Measurements from ENCODE around the gene ENOX1.
A peak's percentile ranks its signal among the peaks of the same experiment; 100 is the strongest.

Gene ENOX1

DNA sequence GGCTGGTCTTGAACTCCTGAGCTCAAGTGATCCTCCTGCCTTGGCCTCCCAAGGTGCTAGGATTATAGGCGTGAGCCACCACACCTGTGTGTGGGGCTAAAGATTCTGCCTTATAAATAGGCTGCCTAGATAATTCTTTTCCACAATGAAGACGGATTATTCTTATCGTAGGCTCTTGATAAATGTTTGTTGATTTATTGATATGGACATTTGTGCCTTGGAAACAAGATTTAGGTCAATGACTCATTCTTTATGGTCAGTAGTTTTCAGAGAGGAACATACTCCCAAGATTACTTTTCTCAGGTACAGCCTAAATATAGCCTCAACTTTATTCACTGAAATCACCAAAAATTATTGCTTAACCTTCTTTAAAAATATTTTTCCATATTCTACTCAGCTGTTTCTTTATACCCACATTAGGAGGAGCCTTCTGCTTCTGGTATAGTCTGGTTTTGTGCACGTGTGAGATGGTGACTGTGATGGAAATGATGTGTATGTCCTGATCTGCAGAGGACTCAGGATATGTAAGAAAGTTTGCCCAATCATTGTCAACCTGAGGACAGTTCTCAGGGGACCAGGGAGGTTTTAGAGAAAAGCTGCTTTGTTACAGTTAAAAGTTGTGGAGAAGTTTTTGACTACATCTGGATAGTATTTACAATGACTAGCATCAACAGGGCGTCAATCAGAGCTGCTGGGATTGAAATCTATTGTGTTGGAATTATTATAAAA lies 554.5 kb downstream of the ENOX1 start:
- no peak for DNase-seq

DNA sequence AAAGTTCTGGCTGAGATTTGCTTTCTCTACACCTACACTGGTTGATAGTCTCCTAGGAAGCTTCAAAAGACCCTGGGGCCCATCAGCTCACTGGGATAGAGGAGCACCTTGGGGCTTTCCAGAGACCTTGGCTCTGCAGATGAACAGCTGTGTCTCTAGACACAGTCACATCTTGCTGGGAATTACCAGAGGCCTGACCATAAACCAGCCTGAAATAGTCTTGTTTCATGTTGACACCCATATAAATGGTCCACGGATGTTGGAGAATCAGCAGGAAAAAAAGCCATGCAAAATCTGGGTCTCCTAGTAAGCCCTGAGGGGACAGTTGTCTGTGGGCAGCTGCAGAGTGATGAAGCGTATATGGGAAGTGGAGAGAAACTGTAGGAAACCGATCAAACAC lies 555.8 kb downstream of the ENOX1 start:
- DNase-seq = no peak

- no peak for DNase-seq
These were observed 557.3 kb downstream of the ENOX1 start for GRCh38 chr13:43229506-43229905.

DNA sequence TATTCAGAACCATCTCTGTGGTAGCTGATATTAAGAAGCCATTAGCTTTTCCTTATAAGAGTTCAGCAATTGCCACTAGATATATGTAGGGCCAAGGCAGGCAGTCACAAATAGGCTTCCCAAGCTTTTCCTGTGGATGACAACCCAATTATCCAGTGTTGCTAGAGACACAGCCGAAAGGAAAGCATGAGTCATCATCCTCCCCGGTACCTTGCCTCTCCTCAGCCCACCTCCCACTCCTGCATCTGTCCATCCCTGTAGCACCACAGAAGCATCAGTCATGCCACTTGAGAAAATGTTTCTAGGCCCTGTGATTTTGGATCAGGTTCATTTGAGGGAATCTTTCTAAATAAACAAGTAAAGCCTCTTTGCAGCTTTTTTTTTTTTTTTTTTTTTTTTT lies 559.1 kb downstream of the ENOX1 start:
- no peak for DNase-seq

DNA sequence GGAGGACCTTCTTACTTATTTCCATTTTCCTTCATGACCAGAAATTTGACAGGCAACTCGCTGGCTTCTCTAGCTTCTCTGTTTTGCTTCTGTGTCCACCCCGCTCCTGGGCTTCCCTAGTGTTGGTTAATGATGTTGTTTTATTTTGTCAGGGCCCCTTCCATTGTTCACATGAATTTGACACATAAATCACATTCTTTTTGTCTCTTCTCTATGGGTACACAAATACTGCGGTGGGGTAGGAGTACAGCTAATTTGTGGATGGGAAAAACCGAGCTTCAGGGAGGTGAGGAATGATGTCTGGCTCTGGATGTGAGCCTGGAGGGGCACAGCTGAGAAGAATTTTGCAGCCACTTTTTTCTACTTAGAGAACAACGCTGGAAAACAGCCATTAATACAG lies 563.6 kb downstream of the ENOX1 start:
- no peak for DNase-seq

GRCh38 chr13:43222086-43222485 lies 564.7 kb downstream of the ENOX1 start:
- DNase-seq = no peak

- DNase-seq = no peak
These were observed 565.2 kb downstream of the ENOX1 start for GRCh38 chr13:43221611-43222010.

DNA sequence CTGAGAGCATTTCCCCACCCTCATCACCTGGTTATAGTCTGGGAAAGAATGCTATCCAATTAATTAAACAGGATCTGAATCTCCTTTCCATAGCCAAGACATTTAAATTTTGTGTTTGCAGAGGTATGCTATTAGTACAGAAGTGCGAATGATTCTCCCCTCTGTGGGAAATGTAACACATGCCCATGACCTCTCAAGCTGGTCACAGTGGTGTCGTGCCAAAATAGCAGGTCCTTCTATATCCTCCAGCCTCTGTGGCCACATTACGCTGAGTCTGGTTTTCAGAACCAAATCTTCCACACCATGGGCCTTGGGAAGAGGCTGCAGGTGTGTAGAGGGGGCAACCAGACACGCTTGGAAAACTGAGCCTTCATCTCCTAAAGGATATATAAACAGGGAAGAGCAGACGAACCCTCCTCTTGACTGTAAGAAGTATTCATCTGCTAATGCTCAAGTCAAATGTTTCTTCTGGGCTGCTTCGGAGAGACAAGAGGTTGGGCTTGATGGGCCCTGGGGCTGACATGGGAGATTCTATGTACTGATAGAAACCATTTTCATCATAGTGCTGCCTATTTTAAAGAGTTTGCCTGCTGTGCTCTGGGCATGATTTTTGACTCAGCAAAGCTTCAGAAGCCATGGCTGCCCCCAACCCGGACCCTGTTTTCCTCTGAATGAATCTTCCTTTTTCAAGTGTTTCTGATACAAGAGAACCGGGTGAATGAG lies 565.7 kb downstream of the ENOX1 start:
- no peak for DNase-seq

GRCh38 chr13:43214124-43214523 lies 572.6 kb downstream of the ENOX1 start:
- DNase-seq = no peak

DNA sequence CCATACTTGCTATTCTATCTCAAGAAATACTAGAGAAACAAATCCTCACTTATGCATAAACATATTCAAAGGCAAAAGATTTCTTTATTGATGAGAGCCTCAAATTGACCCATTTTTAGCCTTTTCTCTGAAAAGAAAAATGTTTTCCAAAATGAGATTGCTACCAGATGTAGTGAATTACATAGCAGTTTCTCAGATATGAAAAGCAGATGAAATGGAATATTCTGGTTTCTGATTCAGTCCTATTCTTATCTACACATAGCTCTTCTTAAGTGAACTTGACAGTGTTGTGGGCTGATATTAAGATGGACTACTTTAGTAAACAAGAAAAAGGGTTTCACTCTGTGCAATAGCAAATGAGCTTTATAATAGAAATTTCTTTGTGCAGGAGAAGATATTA lies 579.9 kb downstream of the ENOX1 start:
- no peak for DNase-seq

DNA sequence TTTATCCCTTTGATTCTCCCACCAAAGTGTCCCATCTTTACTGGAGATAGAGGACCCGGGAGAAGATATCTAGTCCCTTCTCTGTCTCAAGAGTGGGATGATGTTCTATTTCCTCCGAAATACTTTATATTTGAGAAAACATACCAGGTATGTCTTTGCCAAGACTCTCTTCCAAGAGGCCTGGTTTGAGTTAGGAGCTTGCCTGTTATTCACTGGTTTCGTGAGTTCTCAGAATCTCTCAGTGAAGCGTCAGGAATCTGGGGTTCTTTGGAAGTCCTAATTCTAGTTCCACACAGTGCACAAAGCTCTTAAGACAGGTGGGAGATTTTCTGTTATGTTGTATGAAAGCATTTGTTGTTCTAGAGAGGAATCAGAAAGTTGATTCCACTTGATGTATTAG lies 581.4 kb downstream of the ENOX1 start:
- DNase-seq = no peak

GRCh38 chr13:43204591-43204990 lies 582.2 kb downstream of the ENOX1 start:
- no peak for DNase-seq

GRCh38 chr13:43203781-43204180 lies 583.0 kb downstream of the ENOX1 start:
- DNase-seq = no peak

DNA sequence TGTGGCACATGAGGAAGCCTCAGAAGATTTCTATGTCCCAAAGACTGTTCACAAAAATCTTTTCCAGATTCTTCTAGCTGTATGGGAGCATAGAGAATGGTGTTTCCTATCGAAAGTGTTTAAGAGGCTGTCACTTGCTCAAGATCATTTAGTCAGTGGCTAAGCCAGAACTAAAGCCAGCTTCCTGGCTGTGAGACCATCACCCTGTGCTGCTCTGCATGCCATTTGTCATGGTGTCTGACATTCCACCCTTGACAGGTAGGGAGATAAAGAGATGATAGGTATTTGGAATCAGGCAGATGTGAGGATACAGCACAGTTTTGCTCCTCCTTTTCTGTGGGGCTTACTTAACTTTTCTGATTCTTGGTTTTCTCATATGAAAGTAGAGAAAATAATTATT lies 586.0 kb downstream of the ENOX1 start:
- no peak for DNase-seq

DNA sequence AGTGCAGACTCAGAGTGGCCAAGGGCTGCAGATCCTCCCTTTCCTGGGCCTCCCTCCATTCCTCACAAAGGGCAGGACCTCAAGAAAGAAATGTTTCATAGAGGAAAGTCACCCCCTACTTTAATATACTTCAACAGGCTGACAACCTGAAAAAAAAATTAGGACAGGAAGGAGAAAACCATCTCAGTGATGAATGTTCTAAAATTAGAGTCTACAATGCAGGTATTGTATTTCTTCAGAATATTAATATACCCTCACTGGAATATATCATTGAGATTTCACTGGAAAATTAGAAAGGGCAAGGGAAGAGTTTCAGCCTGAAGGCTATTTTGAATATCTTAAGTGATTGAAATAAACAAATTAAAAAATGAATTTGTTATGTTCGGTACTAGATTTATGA lies 586.5 kb downstream of the ENOX1 start:
- DNase-seq = no peak

GRCh38 chr13:43196750-43197370 lies 589.9 kb downstream of the ENOX1 start:
- no peak for DNase-seq

DNA sequence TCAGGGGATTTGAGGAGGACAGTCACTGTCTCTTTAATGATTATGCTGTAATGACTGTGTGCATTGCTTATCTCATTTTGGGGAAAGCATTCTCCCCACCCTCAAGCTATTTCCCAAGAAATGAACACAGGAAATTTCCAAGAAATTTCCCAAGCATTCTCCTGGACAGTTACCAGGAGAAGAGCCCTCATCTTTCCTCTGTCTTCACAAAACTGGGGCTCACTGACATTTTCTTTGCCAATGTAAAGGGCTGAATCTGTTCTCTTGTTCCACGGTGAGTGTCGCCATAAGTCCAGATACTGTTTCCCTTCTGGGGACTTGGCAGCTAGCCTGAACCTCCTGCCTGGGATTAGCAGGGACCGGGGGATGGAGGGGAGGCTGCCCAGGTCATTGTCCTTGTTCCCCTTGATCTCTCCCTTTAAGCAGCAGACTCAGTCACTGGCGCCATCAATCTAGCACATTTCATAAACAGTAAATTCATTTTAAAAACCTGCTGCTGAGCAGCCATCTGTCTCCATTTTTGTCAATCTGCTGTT lies 590.6 kb downstream of the ENOX1 start:
- peak; percentile 67 for DNase-seq

DNA sequence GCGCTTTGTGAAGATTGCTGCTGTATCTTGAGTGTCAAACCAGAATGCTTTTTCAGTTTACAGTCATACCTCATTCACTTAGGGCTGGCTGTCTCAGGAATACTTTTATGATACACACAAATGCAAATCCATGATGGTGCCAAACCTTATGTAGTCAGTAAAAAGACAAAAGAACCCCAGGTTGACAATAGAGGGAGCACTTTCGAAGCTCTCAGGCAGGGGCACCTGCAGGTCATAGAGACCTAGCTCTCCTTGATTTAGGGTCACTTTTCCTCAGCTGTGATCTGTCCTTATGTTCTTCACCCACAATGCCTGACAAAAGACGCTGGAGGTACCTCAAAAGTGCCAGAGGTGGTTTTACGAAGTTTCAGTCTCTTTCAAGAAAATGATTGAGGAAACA lies 591.2 kb downstream of the ENOX1 start:
- no peak for DNase-seq

GRCh38 chr13:43195112-43195511 lies 591.7 kb downstream of the ENOX1 start:
- no peak for DNase-seq

DNA sequence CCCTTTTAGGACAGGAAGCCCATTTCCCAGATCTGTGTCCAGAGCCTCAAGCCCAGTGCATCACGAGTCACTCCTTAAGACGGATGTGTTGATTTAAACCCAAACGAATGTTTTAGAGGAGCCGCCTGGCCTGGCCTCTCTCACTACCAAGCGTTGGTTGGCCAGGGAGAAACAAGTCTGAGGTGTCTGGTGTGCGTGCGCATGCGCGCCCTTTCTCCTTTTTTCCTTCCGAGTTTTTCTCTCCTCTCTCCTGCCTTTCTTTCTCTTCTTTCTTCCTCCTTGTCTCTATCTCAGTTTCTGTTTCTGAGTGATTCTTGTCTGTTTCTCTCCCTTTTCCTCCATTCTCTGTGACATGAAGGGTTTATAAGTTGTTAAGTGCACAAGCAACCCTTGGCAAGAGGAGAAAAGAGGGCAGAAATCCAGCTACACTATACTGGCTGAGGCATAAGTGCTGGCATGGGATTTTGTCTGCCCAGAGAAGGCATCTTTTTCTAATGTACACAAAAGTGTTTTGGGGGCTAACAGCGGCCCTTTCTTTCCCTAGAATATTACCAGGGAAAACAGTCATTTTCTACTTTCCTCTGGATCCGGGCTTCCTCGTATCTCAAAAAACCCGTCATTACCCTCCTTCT lies 592.9 kb downstream of the ENOX1 start:
- DNase-seq = no peak

DNA sequence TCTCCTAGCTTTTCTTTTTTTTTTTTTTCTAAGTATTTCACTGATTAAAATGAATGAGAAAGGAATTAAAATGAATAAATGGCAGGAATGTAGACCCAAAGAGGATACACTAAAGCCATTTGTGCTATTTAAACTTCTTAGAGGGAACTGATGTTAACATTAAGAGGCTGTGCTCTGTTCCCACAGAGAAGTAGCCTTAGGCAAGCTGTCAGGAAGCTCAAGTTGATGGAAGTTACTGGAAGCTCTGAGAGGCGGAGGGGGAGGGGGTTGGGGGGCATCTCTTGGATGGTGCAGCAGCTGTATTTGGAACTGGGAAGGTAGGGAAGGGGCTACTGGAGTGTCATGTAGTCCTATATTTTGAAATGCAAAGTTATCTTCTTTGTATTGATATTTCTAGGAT lies 595.2 kb downstream of the ENOX1 start:
- no peak for DNase-seq

- DNase-seq = no peak
These were observed 601.5 kb downstream of the ENOX1 start for GRCh38 chr13:43185226-43185625.

DNA sequence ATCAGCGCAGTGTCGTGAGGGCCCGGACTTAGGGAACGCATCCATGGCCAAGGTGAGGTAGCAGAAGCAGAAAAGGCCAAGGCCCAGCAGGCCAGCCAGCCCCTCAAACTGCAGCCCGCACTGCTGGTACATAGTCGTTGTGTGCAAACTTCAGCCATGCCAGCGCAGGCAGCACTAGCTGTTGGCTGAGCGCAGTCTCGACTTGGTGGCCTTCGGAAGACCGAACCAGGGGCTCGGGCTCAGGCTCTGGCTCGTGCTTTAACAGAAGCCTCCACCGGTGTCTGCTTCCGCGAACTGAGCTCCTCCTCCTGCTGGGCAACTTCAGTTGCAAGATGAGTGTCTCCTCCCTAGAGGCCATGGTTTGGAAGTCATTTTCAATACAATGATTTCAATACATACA lies 605.9 kb downstream of the ENOX1 start:
- no peak for DNase-seq

Data from NCI-H1092 treated with DMSO at 0.1 percent for 48 hours (cell line).